ENCODE measurements around the gene SHISA6.

DNA sequence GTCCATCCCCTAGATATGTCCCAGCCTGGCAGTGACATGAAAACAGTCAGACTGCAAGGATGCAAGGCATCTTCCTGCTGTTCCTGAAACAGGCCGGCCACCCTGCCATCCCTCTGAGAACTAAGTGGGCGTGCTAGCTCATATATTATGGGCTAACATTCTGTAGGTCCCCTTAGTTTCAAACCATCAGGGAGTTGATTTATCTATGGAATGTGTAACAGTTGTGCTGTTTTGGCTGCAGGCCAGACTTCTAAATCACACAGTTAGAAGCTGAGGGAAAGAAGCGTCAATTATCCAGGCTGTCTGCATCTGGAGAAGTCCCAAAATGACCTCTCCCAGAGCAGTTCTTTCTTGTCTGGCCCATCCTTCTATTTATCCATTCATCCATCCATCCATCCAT lies 254.6 kb downstream of the SHISA6 start:
- TF ChIP-seq, protein P1, sequence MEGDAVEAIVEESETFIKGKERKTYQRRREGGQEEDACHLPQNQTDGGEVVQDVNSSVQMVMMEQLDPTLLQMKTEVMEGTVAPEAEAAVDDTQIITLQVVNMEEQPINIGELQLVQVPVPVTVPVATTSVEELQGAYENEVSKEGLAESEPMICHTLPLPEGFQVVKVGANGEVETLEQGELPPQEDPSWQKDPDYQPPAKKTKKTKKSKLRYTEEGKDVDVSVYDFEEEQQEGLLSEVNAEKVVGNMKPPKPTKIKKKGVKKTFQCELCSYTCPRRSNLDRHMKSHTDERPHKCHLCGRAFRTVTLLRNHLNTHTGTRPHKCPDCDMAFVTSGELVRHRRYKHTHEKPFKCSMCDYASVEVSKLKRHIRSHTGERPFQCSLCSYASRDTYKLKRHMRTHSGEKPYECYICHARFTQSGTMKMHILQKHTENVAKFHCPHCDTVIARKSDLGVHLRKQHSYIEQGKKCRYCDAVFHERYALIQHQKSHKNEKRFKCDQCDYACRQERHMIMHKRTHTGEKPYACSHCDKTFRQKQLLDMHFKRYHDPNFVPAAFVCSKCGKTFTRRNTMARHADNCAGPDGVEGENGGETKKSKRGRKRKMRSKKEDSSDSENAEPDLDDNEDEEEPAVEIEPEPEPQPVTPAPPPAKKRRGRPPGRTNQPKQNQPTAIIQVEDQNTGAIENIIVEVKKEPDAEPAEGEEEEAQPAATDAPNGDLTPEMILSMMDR (IDR thresholded peaks at IDR 0.05), result no peak
- TF ChIP-seq EZH2 (IDR thresholded peaks at IDR 0.05), result no peak
